ENCODE results near the gene R3HDML.

GRCh38 chr20:44309763-44310663, 26.8 kb upstream of the R3HDML start:
- no peak for TF ChIP-seq POLR2AphosphoS5 (IDR thresholded peaks at IDR 0.05; ENCODE audit: low read length)
- TF ChIP-seq NRF1 (conservative IDR thresholded peaks at IDR 0.05; ENCODE audit: low read depth, low read length), result no peak
- no peak for TF ChIP-seq NFIC (IDR thresholded peaks at IDR 0.05; ENCODE audit: low read depth, low read length)
- no peak for TF ChIP-seq TCF7 (IDR thresholded peaks at IDR 0.05; ENCODE audit: borderline replicate concordance)
- no peak for TF ChIP-seq POLR2A (IDR thresholded peaks at IDR 0.05; ENCODE audit: low read depth, low read length)
- TF ChIP-seq ATF3 (IDR thresholded peaks at IDR 0.05; ENCODE audit: borderline replicate concordance, extremely low read depth, low read depth, low read length), result no peak
- TF ChIP-seq CTCF (IDR thresholded peaks at IDR 0.05 in 2 of 3, conservative IDR thresholded peaks at IDR 0.05 in 1 of 3; ENCODE audit: control insufficient read depth in 2 of 3, extremely low read depth in 1 of 3, insufficient read depth in 1 of 3, low read depth in 3 of 3, low read length in 3 of 3), result no peak
- TF ChIP-seq MXI1 (IDR thresholded peaks at IDR 0.05; ENCODE audit: low read depth, low read length), result no peak
- TF ChIP-seq TBL1XR1 (IDR thresholded peaks at IDR 0.05; ENCODE audit: low read depth, low read length), result no peak
- no peak for TF ChIP-seq CHD2 (IDR thresholded peaks at IDR 0.05; ENCODE audit: borderline replicate concordance, low read depth, low read length)
- TF ChIP-seq, protein P1, sequence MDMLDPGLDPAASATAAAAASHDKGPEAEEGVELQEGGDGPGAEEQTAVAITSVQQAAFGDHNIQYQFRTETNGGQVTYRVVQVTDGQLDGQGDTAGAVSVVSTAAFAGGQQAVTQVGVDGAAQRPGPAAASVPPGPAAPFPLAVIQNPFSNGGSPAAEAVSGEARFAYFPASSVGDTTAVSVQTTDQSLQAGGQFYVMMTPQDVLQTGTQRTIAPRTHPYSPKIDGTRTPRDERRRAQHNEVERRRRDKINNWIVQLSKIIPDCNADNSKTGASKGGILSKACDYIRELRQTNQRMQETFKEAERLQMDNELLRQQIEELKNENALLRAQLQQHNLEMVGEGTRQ (IDR thresholded peaks at IDR 0.05; ENCODE audit: borderline replicate concordance, low read depth, low read length), result no peak
- TF ChIP-seq TAF1 (IDR thresholded peaks at IDR 0.05; ENCODE audit: borderline replicate concordance, low read depth, low read length), result no peak
